ENCODE data around the gene ABI2.
"Not testable (repeated sequence)": the region's sequence is repeated elsewhere in the genome, so short reads cannot be mapped to it uniquely, and the experiment has no call there.

Gene ABI2

DNA sequence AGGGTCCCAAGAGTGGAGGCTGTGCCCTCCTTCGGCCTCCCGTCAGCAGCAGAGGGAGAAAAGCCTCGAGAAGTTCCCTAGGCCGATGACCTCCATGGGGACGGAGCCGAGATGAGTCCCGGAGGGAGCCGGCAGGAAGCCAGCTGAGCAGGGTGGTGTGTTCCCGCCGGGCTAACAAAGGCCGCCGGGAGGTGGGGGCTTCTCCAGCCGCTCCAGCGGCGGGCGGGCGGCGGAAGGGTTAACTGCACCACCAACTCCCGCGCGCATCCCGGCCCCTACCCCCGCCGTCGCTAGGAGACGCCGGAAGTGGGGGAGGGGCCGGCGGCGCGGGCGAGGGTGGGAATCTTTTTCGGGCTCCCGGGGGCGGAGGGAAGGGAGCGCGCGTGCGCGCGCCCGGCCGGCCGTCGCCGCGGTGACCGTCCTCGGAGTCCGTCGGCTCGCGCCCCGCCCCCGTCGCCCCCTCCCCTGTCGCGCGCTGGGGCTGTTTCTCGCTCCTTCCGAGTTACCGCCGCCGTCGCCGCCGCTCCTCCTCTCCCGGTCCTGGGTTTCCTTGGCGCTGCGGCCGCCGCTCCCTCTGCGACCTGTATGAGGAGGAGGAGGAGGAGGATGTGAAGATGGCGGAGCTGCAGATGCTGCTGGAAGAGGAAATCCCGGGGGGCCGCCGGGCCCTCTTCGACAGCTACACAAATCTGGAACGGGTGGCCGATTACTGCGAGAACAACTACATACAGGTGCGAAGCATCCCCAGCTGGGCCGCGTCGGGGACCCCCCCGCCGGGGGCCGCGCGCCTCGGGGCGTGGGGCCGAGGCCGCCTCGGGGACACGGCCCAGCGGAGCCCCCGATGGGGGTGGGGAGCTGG, at the start of gene ABI2:
Gene ABI2 (plus strand): TSS at position 494 of the 859 bp plus-strand sequence. CDS start 121 bp downstream, at position 615.
- peak; percentile 80 for DNase-seq (ENCODE audit: low read depth)
- TF ChIP-seq, protein P1, sequence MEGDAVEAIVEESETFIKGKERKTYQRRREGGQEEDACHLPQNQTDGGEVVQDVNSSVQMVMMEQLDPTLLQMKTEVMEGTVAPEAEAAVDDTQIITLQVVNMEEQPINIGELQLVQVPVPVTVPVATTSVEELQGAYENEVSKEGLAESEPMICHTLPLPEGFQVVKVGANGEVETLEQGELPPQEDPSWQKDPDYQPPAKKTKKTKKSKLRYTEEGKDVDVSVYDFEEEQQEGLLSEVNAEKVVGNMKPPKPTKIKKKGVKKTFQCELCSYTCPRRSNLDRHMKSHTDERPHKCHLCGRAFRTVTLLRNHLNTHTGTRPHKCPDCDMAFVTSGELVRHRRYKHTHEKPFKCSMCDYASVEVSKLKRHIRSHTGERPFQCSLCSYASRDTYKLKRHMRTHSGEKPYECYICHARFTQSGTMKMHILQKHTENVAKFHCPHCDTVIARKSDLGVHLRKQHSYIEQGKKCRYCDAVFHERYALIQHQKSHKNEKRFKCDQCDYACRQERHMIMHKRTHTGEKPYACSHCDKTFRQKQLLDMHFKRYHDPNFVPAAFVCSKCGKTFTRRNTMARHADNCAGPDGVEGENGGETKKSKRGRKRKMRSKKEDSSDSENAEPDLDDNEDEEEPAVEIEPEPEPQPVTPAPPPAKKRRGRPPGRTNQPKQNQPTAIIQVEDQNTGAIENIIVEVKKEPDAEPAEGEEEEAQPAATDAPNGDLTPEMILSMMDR (IDR thresholded peaks at IDR 0.05; ENCODE audit: low read length, missing control alignments) = no peak
- peak within 1 kb of the TSS; percentile 90 for H3K4me3 ChIP-seq (replicated peaks; ENCODE audit: low read depth, low read length)

DNA sequence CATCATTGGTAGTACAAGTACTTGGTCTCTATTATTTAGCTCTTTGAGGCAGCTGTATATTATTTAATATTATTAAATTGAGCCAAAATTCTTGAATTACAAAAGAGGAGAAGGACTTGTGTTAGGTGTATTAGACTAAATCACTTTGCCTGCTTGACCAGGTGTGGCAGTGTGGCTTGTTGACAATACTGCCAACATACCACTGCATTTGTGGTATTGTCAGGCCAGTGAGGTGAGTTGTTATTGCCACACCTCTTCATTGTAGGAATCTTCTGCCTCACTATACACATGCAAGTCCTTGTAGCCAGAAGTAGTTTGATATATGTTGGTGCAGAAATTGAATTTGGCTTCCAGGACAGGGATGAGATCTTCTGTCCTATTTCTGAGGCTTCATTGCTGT, 48.9 kb upstream of the ABI2 start:
- TF ChIP-seq, protein P1 (IDR thresholded peaks at IDR 0.05; ENCODE audit: low read length, missing control alignments) = no peak
- no peak overlapping the region for H3K4me3 ChIP-seq (replicated peaks; ENCODE audit: low read depth, low read length)
- DNase-seq (ENCODE audit: low read depth) = no peak

DNA sequence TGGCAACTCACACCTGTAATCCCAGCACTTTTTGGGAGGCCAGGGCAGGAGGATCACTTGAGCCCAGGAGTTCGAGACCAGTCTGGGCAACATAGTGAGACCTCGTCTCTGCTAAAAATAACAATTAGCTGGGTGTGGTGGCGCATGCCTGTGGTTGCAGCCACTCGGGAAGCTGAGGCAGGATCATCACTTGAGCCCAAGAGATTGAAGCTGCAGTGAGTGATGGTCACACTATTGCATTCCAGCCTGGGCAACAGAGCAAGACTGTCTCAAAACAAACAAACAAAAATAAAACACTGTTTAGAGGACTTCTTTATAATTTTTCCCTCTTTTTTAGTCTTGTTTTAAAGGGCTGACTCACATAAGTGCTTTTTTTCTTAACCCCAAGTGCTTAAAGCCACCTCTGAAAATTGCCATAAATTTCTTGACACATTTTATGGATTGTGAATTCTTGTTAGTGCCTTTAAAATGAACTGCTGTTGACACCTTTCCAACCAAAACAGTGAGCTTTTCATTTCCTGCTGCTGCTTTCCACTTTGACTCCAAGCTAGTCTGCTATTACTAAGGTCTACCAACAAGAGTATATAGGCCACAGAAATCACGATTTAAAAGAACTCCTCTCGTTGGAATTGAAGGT, 47.6 kb upstream of the ABI2 start:
- DNase-seq (ENCODE audit: low read depth) = peak; percentile 51
- TF ChIP-seq, protein P1 (IDR thresholded peaks at IDR 0.05; ENCODE audit: low read length, missing control alignments) = no peak

DNA sequence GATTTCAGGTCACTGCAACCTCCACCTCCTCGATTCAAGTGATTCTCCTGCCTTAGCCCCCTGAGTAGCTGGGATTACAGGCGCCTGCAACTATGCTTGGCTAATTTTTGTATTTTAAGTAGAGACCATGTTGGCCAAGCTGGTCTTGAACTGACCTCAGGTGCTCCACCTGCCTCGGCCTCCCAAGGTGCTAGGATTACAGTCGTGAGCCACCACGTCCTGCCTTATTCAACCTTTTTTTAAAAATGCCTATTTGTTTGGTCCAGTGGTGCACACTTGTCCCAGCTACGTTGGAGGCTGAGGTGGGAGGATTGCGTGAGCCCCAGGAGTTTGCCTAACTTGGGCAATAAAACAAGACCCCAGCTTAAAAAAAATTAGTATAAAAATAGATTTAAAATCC, 46.1 kb upstream of the ABI2 start:
- TF ChIP-seq, protein P1 (IDR thresholded peaks at IDR 0.05; ENCODE audit: low read length, missing control alignments) = no peak
- no peak for DNase-seq (ENCODE audit: low read depth)
- H3K4me3 ChIP-seq (replicated peaks; ENCODE audit: low read depth, low read length) = no peak overlapping the region

More for the DNA sequence above, 47.6 kb upstream of the ABI2 start:
- H3K4me3 ChIP-seq (replicated peaks; ENCODE audit: low read depth, low read length) = no peak overlapping the region

DNA sequence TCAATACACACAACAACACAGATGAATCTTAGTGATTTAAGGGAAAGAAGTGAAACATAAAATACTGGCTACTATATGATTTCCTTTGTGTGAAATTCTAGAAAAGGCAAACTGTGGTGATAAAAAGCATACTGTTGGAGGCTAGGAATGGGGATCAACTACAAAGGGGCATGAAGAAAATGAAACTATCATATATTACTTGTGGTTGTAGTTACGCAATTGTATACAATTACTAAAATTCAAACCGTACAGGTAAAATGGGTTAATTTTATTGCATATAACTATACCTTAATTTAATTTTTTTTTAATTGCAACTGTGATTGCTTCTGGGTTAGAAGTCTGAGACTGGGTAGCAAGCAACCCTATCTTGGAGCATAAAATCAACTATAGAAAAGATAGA, 41.7 kb upstream of the ABI2 start:
- DNase-seq (ENCODE audit: low read depth) = no peak
- TF ChIP-seq, protein P1 (IDR thresholded peaks at IDR 0.05; ENCODE audit: low read length, missing control alignments) = no peak
- no peak overlapping the region for H3K4me3 ChIP-seq (replicated peaks; ENCODE audit: low read depth, low read length)

DNA sequence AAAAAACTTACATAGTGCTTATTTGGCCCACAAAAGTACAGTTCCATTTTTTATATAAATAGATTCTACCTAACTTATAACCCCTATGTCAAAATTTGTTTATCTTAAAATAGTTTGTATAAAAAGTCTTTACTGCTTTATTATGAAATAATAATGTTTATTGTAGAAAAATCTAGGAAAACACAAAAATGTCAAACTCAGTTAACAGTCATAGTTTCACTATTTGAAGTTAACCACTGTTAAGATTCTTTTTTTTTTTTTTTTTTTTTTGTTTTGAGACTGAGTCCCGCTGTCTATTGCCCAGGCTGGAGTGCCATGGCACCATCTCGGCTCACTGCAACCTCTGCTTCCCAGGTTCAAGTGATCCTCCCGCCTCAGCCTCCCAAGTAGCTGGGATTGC, 26.5 kb upstream of the ABI2 start:
- DNase-seq (ENCODE audit: low read depth) = no peak
- no peak overlapping the region for H3K4me3 ChIP-seq (replicated peaks; ENCODE audit: low read depth, low read length)
- TF ChIP-seq, protein P1 (IDR thresholded peaks at IDR 0.05; ENCODE audit: low read length, missing control alignments) = no peak

DNA sequence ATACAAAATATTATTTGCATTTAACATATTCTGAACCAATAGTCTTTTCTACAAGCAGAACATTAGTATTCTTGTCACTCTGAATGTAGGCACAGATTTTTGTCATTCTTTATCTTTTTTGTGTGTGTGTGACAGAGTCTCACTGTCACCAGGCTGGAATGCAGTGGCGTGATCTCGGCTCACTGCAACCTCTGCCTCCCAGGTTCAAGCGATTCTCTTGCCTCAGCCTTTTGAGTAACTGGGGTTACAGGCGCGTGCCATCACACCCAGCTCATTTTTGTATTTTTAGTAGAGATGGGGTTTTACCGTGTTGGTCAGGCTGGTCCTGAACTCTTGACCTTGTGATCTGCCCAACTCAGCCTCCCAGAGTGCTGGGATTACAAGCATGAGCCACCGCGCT, 25.6 kb upstream of the ABI2 start:
- DNase-seq (ENCODE audit: low read depth); H3K4me3 ChIP-seq (replicated peaks; ENCODE audit: low read depth, low read length): not testable (repeated sequence)

Measured in fibroblast of pulmonary artery (primary cell).